ENCODE results near the gene HDLBP. TPM values are rescaled to one million over a fixed set of nuclear protein-coding genes. Genes with fewer than 3 reads are reported as not detected.

Gene HDLBP
- total and polyA plus RNA-seq, 10 of the 15 experiments (the other 5 are each of a cell fraction or from before 2014, with no cell fraction given): 19.5 to 383 (median 249) TPM

- SMC1A ChIA-PET (ENCODE audit: uncharacterized antibody, unreplicated experiment): interaction anchor here (0.6 to 1.5 kb wide), 9 partner anchors 9 to 125 kb away, joined by 3 to 5 read pairs (median 3); no protein-coding TSS in a partner anchor
- WGBS (ENCODE audit: insufficient coverage, insufficient replicate concordance, low lambda C conversion rate, missing lambda C conversion rate): 84% methylated on average over 12 of the region's 12 CpGs
- RAD21 ChIA-PET (ENCODE audit: unreplicated experiment): interaction anchor here (0.6 to 1.3 kb wide), 4 partner anchors 51 to 136 kb away, joined by 3 to 6 read pairs (median 3); no protein-coding TSS in a partner anchor
- TF ChIP-seq, protein P1, sequence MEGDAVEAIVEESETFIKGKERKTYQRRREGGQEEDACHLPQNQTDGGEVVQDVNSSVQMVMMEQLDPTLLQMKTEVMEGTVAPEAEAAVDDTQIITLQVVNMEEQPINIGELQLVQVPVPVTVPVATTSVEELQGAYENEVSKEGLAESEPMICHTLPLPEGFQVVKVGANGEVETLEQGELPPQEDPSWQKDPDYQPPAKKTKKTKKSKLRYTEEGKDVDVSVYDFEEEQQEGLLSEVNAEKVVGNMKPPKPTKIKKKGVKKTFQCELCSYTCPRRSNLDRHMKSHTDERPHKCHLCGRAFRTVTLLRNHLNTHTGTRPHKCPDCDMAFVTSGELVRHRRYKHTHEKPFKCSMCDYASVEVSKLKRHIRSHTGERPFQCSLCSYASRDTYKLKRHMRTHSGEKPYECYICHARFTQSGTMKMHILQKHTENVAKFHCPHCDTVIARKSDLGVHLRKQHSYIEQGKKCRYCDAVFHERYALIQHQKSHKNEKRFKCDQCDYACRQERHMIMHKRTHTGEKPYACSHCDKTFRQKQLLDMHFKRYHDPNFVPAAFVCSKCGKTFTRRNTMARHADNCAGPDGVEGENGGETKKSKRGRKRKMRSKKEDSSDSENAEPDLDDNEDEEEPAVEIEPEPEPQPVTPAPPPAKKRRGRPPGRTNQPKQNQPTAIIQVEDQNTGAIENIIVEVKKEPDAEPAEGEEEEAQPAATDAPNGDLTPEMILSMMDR (IDR thresholded peaks at IDR 0.05 in 2 of 3, conservative IDR thresholded peaks at IDR 0.05 in 1 of 3; ENCODE audit: control insufficient read depth in 2 of 3, extremely low read depth in 1 of 3, insufficient read depth in 1 of 3, low read depth in 3 of 3, low read length in 3 of 3): peak in 1 of 3 experiments; percentile 8; a peak in 1 of 6 replicates
- TF ChIP-seq NRF1 (conservative IDR thresholded peaks at IDR 0.05; ENCODE audit: low read depth, low read length): no peak
- TF ChIP-seq RAD21 (IDR thresholded peaks at IDR 0.05; ENCODE audit: insufficient read depth, low read depth, low read length): peak; percentile 29; the same call in 1 of the 2 replicates
- TF ChIP-seq POLR2AphosphoS2 (IDR thresholded peaks at IDR 0.05; ENCODE audit: low read depth, low read length): no peak
- TF ChIP-seq, protein P2, sequence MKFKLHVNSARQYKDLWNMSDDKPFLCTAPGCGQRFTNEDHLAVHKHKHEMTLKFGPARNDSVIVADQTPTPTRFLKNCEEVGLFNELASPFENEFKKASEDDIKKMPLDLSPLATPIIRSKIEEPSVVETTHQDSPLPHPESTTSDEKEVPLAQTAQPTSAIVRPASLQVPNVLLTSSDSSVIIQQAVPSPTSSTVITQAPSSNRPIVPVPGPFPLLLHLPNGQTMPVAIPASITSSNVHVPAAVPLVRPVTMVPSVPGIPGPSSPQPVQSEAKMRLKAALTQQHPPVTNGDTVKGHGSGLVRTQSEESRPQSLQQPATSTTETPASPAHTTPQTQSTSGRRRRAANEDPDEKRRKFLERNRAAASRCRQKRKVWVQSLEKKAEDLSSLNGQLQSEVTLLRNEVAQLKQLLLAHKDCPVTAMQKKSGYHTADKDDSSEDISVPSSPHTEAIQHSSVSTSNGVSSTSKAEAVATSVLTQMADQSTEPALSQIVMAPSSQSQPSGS (IDR thresholded peaks at IDR 0.05; ENCODE audit: low read length): no peak
- POLR2A ChIA-PET: no interaction called here
- peaks cover 24 to 38% of the 10 kb centered on the region in 2 experiments for H3K36me3 ChIP-seq (ENCODE audit: control insufficient read depth in 2 of 2, insufficient read depth in 2 of 2, low read length in 1 of 2)
- no peak overlapping the region for H3K9ac ChIP-seq (ENCODE audit: control insufficient read depth, insufficient read depth, low read length)
- H3K27ac ChIP-seq (ENCODE audit: control insufficient read depth, insufficient read depth): no peak overlapping the region
- H3K4me2 ChIP-seq (ENCODE audit: control insufficient read depth, insufficient read depth): no peak overlapping the region
- no peaks in the 10 kb centered on the region for H3K9me3 ChIP-seq (replicated peaks; ENCODE audit: control insufficient read depth, insufficient read depth, low read length)
- no peak for FAIRE-seq
- no peaks in the 10 kb centered on the region for H3K27me3 ChIP-seq (replicated peaks in 1 of 2; ENCODE audit: control insufficient read depth in 2 of 2, insufficient read depth in 2 of 2, low read length in 1 of 2)
- H3K4me1 ChIP-seq (ENCODE audit: control insufficient read depth, insufficient read depth, low read length): peaks cover 10% of the 10 kb centered on the region; the same call in 1 of the 2 replicates
- H4K20me1 ChIP-seq (ENCODE audit: control insufficient read depth, insufficient read depth): peaks cover 12% of the 10 kb centered on the region
- H3K4me3 ChIP-seq: no peak overlapping the region
- in situ Hi-C loops (cut with MboI): no loop called here
- BruUV-seq (replicated peaks): no TSS peak
- H2AFZ ChIP-seq (ENCODE audit: control insufficient read depth, low read depth, low read length): no peak overlapping the region
- no peak for DNase-seq (ENCODE audit: low read depth, low spot score)
- intact Hi-C loops (cut with micrococcal nuclease; ENCODE audit: unreplicated experiment): no loop called here
- CTCF ChIA-PET: interaction anchor here (0.8 to 1.4 kb wide), 5 partner anchors 16 to 345 kb away, joined by 3 to 10 read pairs (median 4); no protein-coding TSS in a partner anchor
- ATAC-seq: peak; percentile 22; the same call in 2 of the 3 replicates
- peaks cover 44% of the 10 kb centered on the region for H3K79me2 ChIP-seq (ENCODE audit: control insufficient read depth, insufficient read depth, low read length)
Observed at GRCh38 chr2:241267249-241268067, 48.0 kb downstream of the HDLBP start.

All from GM12878 (cell line).